ENCODE data around the gene PPFIA2. TPM values are rescaled to one million over a fixed set of nuclear protein-coding genes. Genes with fewer than 3 reads are reported as not detected.
A peak's percentile ranks its signal among the peaks of the same experiment; 100 is the strongest.

Gene PPFIA2
- total RNA-seq (2014; rRNA removed; shearing (Covaris generic)), result not detected in 2 replicates
- polyA plus RNA-seq (2014; cell fraction: nucleus; rRNA removed), result 0.03 and 0.43 TPM in 2 replicates

GRCh38 chr12:81759190-81760051, at the start of gene PPFIA2:
TSS of gene PPFIA2 (minus strand) at chr12:81759350.
- DNase-seq (ENCODE audit: extremely low read depth, low read depth), result no peak

GRCh38 chr12:81800298-81801148, 41.4 kb upstream of the PPFIA2 start:
- no peak for DNase-seq (ENCODE audit: extremely low read depth, low read depth)

GRCh38 chr12:81798294-81798693, 39.1 kb upstream of the PPFIA2 start:
- no peak for DNase-seq (ENCODE audit: extremely low read depth, low read depth)

GRCh38 chr12:81797100-81797499, 38.0 kb upstream of the PPFIA2 start:
- DNase-seq (ENCODE audit: extremely low read depth, low read depth), result peak; percentile 2

- no peak for DNase-seq (ENCODE audit: extremely low read depth, low read depth)
Measured at GRCh38 chr12:81792666-81793065, 33.5 kb upstream of the PPFIA2 start.

GRCh38 chr12:81779216-81779615, 20.1 kb upstream of the PPFIA2 start:
- no peak for DNase-seq (ENCODE audit: extremely low read depth, low read depth)

- DNase-seq (ENCODE audit: extremely low read depth, low read depth), result no peak
Measured at GRCh38 chr12:81778719-81779118, 19.6 kb upstream of the PPFIA2 start.

DNA sequence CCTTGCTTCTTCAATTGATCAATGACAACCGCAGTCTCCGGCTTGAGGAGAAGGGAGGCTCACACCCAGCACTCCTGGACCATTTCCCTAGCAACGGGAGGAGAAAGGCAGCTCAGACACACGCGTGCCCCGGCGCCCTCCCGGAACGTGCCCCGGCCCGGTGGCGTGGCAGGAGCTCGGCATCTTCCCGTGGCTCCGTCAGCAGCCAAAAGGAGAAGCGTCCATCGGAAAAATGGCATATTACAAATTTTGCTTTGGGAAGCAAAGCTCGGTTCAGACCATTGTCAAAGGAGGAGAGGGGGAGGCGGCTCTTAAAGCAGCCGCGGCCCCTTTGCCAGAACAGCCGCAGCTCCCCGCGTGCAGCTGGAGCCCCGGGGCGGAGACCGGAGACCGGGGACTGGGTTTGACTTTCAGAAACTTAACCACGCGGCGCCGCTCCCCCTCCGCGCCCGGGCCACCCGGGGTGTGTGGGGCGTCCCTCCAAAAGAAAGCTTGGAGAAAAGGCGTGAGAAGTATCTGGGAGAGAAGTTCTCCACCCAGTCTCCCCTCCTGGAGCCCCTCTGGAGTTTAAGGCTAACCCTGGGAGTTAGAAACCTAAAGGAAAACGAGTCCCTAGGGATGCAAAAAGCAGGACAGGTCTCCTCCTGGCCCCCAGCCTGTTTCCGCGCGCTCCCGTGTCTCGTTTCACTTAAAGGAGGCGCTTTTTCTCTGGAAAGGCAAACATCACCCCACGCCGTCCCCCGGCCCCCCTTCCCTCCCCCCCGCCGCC, 545 bp downstream of the PPFIA2 start:
- DNase-seq (ENCODE audit: extremely low read depth, low read depth), result no peak

DNA sequence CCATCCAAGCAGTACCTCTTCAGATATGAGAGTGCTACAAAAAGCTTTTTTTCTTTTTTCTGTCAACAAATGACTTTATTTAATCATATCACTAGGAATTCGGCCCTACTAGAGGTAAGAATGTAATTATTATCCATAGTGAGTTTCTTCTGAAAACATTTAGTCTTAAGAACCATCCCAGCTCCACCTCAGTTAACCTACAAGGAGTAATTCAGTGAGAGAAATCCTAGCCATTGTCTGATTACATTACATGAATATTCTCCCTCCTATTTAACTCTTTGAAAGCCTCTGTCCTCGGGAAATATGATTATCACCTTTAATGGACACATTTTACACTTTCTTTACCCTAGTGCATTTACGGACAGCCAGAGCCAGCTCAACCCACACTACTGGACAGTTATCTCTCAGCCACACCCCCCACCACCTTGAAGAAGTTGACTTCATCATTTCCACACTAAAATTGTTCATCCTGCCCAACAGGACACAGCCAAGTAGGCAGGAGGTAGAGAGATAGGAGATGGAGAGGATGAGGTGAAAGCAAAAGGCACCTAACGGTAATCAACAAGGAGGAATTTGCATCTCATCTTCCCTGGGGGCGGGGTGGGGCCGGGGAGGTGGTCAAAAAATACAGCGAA, 1.3 kb downstream of the PPFIA2 start:
- no peak for DNase-seq (ENCODE audit: extremely low read depth, low read depth)

- DNase-seq (ENCODE audit: extremely low read depth, low read depth), result no peak
Measured at GRCh38 chr12:81729781-81730180, 29.4 kb downstream of the PPFIA2 start.

DNA sequence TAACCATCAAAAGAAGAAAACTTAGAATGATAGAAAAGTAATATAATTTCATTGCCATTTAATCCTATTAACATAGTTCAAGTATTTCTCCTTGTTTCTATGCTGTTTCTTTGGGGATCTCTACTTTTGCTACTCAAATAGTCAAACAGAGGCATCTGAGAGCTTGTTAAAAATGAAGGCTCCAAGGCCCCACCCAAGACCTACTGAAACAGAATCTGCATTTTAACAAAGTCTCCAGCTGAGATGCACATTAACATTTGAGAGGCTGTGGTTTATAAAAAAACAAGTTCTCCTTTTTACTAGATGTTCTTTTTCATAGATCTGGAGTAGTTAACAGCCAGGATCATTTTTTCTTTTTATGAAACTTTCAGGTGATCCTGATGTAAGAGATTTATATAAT, 31.8 kb downstream of the PPFIA2 start:
- no peak for DNase-seq (ENCODE audit: extremely low read depth, low read depth)

- no peak for DNase-seq (ENCODE audit: extremely low read depth, low read depth)
Measured at GRCh38 chr12:81726634-81727033, 32.5 kb downstream of the PPFIA2 start.

DNA sequence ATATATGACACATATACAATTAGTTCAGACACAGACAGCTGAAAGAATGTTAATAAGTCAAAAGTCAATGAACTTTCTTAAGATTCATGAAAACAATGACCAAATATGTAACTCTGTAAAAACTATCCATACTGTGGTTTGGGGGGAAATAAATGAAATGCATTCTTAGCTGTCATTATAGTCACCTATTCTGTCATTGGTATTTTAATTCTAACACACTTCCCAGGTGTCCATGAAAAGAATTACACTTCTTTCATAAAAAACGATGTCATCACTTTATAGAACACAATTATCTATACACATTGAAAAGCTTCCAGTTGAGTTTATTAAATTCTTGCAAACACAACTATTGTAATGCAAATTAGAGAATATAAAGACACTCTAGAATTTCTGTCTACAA, 35.8 kb downstream of the PPFIA2 start:
- DNase-seq (ENCODE audit: extremely low read depth, low read depth), result no peak

- no peak for DNase-seq (ENCODE audit: extremely low read depth, low read depth)
Measured at GRCh38 chr12:81722004-81722403, 37.1 kb downstream of the PPFIA2 start.

DNA sequence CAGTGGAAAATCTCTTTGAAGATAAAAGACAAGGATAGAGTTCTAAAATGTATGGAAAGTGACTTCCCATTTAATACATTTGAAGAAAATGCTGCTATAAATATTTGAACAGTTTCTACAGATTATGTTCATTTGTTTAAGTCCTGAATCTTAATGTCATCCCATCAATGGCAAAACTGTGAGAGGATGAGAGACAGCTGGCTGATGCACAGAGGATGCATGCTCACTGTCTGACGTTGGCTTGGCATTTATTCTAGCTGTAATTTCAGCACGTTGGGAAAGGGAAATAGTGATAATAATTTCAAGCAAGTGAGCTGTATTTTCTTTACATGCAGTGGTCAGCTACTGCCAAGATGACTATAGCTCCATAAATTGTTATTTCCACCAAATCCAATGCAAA, 40.5 kb downstream of the PPFIA2 start:
- no peak for DNase-seq (ENCODE audit: extremely low read depth, low read depth)

DNA sequence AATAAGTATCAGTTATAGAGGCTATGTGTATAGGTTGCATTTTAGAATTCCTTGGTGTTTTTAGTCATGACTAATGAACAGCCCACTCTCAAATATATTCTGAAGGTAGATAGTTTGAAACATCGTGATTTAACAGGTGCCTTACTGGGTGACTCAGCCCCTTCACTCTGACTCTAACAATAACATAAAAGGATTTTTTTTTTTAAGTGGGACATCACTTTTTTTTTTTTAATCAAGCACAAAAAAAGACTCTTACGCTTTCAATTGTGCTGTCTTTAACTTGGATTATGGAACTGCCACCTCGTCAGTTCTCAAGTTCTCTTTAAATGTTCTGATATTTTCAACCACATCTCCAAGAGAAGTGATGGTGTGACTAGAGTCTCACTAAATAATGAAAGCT, 46.6 kb downstream of the PPFIA2 start:
- no peak for DNase-seq (ENCODE audit: extremely low read depth, low read depth)

- DNase-seq (ENCODE audit: extremely low read depth, low read depth), result no peak
Measured at GRCh38 chr12:81705586-81705985, 53.6 kb downstream of the PPFIA2 start.

DNA sequence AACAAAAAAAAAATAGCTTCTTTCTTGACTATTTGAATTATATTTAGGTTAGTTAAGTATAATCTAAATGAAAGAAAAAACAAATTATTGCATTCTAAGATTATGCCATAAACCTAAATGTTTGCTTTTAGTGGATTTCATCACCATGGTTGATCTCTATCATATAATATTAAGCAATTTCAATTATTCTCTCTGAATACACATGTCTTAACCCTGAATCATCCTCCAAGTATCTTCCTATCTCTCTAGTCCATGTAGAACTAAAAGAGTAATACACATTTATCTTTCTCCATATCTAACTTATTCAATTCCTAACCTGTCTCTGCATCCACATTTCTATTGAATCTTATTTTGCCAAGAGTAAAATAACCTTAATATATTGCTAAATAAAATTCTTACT, 59.6 kb downstream of the PPFIA2 start:
- DNase-seq (ENCODE audit: extremely low read depth, low read depth), result no peak

GRCh38 chr12:81692008-81692407, 67.1 kb downstream of the PPFIA2 start:
- no peak for DNase-seq (ENCODE audit: extremely low read depth, low read depth)

GRCh38 chr12:81683881-81684280, 75.3 kb downstream of the PPFIA2 start:
- DNase-seq (ENCODE audit: extremely low read depth, low read depth), result no peak
